Measurements from ENCODE around the gene KCNIP4. TPM values are rescaled to one million over a fixed set of nuclear protein-coding genes. Genes with fewer than 3 reads are reported as not detected.
"Not testable (repeated sequence)": the region's sequence is repeated elsewhere in the genome, so short reads cannot be mapped to it uniquely, and the experiment has no call there.

KCNIP4 gene
- polyA plus RNA-seq, 3 donors: 0.09 to 0.25 TPM; not detected in 1

DNA sequence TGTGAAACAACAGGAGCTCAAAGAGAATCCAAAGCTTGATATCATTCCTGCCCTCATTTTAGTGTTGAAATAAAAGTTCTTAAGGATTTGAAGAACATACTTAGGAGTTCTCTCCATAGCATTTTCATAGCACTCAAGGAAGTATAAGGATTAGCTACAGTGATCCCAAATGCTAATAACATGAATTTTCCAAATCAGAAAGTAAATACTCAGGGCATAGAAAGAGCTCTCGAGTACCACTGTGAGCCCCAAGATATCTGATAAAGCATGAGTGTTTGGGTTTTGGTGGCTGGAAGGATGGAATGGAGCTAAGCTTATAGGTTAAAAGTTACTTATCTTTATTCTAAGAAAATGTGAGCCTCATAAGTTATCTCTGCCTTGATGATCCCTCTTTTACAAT lies 584.9 kb downstream of the KCNIP4 start:
- TF ChIP-seq, protein P1, sequence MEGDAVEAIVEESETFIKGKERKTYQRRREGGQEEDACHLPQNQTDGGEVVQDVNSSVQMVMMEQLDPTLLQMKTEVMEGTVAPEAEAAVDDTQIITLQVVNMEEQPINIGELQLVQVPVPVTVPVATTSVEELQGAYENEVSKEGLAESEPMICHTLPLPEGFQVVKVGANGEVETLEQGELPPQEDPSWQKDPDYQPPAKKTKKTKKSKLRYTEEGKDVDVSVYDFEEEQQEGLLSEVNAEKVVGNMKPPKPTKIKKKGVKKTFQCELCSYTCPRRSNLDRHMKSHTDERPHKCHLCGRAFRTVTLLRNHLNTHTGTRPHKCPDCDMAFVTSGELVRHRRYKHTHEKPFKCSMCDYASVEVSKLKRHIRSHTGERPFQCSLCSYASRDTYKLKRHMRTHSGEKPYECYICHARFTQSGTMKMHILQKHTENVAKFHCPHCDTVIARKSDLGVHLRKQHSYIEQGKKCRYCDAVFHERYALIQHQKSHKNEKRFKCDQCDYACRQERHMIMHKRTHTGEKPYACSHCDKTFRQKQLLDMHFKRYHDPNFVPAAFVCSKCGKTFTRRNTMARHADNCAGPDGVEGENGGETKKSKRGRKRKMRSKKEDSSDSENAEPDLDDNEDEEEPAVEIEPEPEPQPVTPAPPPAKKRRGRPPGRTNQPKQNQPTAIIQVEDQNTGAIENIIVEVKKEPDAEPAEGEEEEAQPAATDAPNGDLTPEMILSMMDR (IDR thresholded peaks at IDR 0.05): no peak
- intact Hi-C loops (cut with micrococcal nuclease): no loop called here
- Histone ChIP-seq H3K9me3 (replicated peaks in 1 of 2; ENCODE audit: control insufficient read depth in 1 of 2, insufficient read depth in 1 of 2, low read length in 2 of 2) (no peaks in the 10 kb centered on the region), H3K4me1 (ENCODE audit: control insufficient read depth in 1 of 2, insufficient read depth in 2 of 2, low read length in 2 of 2) (no peaks in the 10 kb centered on the region), H3K4me2 (replicated peaks; ENCODE audit: extremely low read depth, low read length, poor library complexity, severe bottlenecking) (no peak overlapping the region), H3K9ac (ENCODE audit: insufficient read depth, low read length, poor library complexity, severe bottlenecking) (no peak overlapping the region), H3K36me3 (replicated peaks in 1 of 2; ENCODE audit: control insufficient read depth in 1 of 2, insufficient read depth in 2 of 2, low read length in 2 of 2) (no peaks in the 10 kb centered on the region), H2AFZ (ENCODE audit: insufficient read depth, low read depth, low read length, poor library complexity, severe bottlenecking) (no peak overlapping the region), H4K20me1 (ENCODE audit: insufficient read depth, low read length) (no peaks in the 10 kb centered on the region), H3K79me2 (ENCODE audit: insufficient read depth, low read length) (no peaks in the 10 kb centered on the region), H3K27ac (ENCODE audit: low read depth in 1 of 2, low read length in 2 of 2) (no peak overlapping the region), H3K4me3 (replicated peaks in 1 of 3; ENCODE audit: low read depth in 2 of 3, low read length in 3 of 3) (no peak overlapping the region), H3K27me3 (ENCODE audit: control insufficient read depth in 2 of 2, insufficient read depth in 2 of 2, low read length in 2 of 2) (no peaks in the 10 kb centered on the region)
- no CpG with 5 or more reads among the region's 1 CpG for WGBS (ENCODE audit: insufficient coverage)
- no peak overlapping the region for H3K27ac Mint-ChIP-seq
- DNase-seq: no peak
- H3K4me3 Mint-ChIP-seq: no peak overlapping the region
- H3K36me3 Mint-ChIP-seq: no peaks in the 10 kb centered on the region
- H3K9me3 Mint-ChIP-seq: peaks cover 0 to 2% (median 0%) of the 10 kb centered on the region in 7 donors
- H3K27me3 Mint-ChIP-seq (ENCODE audit: low read depth in 3 of 3): no peaks in the 10 kb centered on the region
- no peaks in the 10 kb centered on the region for H3K4me1 Mint-ChIP-seq

DNA sequence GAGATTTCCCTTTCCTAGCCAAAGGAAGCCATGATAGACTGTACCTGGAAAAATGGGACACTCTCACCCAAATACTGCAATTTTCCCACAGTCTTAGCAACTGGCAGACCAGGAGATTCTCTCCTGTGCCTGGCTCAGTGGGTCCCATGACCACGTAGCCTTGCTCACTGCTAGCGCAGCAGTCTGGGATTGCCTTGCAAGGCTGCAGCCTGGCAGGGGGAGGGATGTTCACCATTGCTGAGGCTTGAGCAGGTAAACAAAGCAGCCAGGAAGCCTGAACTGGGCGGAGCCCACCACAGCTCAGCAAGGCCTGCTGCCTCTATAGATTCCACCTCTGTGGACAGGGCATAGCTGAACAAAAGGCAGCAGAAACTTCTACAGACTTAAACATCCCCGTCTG lies 596.2 kb downstream of the KCNIP4 start:
- H3K4me3 Mint-ChIP-seq; H3K4me2 ChIP-seq (replicated peaks; ENCODE audit: extremely low read depth, low read length, poor library complexity, severe bottlenecking); H3K27ac ChIP-seq (ENCODE audit: low read depth in 1 of 2, low read length in 2 of 2); H3K27ac Mint-ChIP-seq; H3K9me3 ChIP-seq (replicated peaks in 1 of 2; ENCODE audit: control insufficient read depth in 1 of 2, insufficient read depth in 1 of 2, low read length in 2 of 2); H3K4me1 ChIP-seq (ENCODE audit: control insufficient read depth in 1 of 2, insufficient read depth in 2 of 2, low read length in 2 of 2); H3K4me1 Mint-ChIP-seq; H3K4me3 ChIP-seq (replicated peaks in 1 of 3; ENCODE audit: low read depth in 2 of 3, low read length in 3 of 3); H2AFZ ChIP-seq (ENCODE audit: insufficient read depth, low read depth, low read length, poor library complexity, severe bottlenecking); H3K36me3 Mint-ChIP-seq; H3K9ac ChIP-seq (ENCODE audit: insufficient read depth, low read length, poor library complexity, severe bottlenecking); H3K27me3 ChIP-seq (ENCODE audit: control insufficient read depth in 2 of 2, insufficient read depth in 2 of 2, low read length in 2 of 2); H3K27me3 Mint-ChIP-seq (ENCODE audit: low read depth in 3 of 3); DNase-seq; H3K36me3 ChIP-seq (replicated peaks in 1 of 2; ENCODE audit: control insufficient read depth in 1 of 2, insufficient read depth in 2 of 2, low read length in 2 of 2); intact Hi-C loops (cut with micrococcal nuclease); H4K20me1 ChIP-seq (ENCODE audit: insufficient read depth, low read length); H3K79me2 ChIP-seq (ENCODE audit: insufficient read depth, low read length): not testable (repeated sequence)
- peaks cover 8 to 15% (median 12%) of the 10 kb centered on the region in 7 donors for H3K9me3 Mint-ChIP-seq
- WGBS (ENCODE audit: insufficient coverage): 88% methylated on average over 3 of the region's 4 CpGs

All from CD14-positive monocyte (primary cell).